ENCODE data around the gene SERPINA4. TPM values are rescaled to one million over a fixed set of nuclear protein-coding genes. Genes with fewer than 3 reads are reported as not detected.
A peak's percentile ranks its signal among the peaks of the same experiment; 100 is the strongest.

SERPINA4 gene
- total and polyA plus RNA-seq, 2 experiments from 2014 or later, result not detected

GRCh38 chr14:94515856-94516255, 45.4 kb upstream of the SERPINA4 start:
- Mint-ChIP-seq H3K36me3 (ENCODE audit: low read depth) (peaks cover 15% of the 10 kb centered on the region), H3K4me1 (peaks cover 12% of the 10 kb centered on the region; the same call in 2 of the 3 replicates), H3K27me3 (ENCODE audit: insufficient read depth, low read depth, poor library complexity) (peaks cover 9% of the 10 kb centered on the region), H3K4me3 (no peak overlapping the region), H3K9me3 (peaks cover 13% of the 10 kb centered on the region), H3K27ac (no peak overlapping the region)
- DNase-seq (ENCODE audit: low spot score), result no peak
- Histone ChIP-seq H3F3A (replicated peaks; ENCODE audit: low read depth) (no peaks in the 10 kb centered on the region), H2AFZ (no peak overlapping the region), H3K79me2 (replicated peaks; ENCODE audit: insufficient read depth) (no peaks in the 10 kb centered on the region), H3K27me3 (ENCODE audit: insufficient read depth) (no peaks in the 10 kb centered on the region), H3K4me1 (ENCODE audit: insufficient read depth) (no peaks in the 10 kb centered on the region; the same call in 1 of the 2 replicates), H4K20me1 (replicated peaks; ENCODE audit: insufficient read depth) (no peaks in the 10 kb centered on the region), H3K9me2 (ENCODE audit: insufficient read depth) (peaks cover 9% of the 10 kb centered on the region), H3K4me3 (no peak overlapping the region), H3K36me3 (ENCODE audit: insufficient read depth) (no peaks in the 10 kb centered on the region), H3K4me2 (no peak overlapping the region), H3K27ac (ENCODE audit: low read depth) (no peak overlapping the region)
- ATAC-seq, result no peak
- TF ChIP-seq ETS1 (IDR thresholded peaks at IDR 0.05) (no peak), JUNB (IDR thresholded peaks at IDR 0.05; ENCODE audit: unreplicated experiment) (no peak), NANOG (IDR thresholded peaks at IDR 0.05; ENCODE audit: borderline replicate concordance) (no peak), CTCF (conservative IDR thresholded peaks at IDR 0.05; ENCODE audit: low read depth in 2 of 2) (no peak), STAT1 (IDR thresholded peaks at IDR 0.05; ENCODE audit: unreplicated experiment) (no peak), ZNF331 (CRISPR knock-in tag; IDR thresholded peaks at IDR 0.05; ENCODE audit: low read depth) (no peak)
- TF ChIP-seq, protein P1, sequence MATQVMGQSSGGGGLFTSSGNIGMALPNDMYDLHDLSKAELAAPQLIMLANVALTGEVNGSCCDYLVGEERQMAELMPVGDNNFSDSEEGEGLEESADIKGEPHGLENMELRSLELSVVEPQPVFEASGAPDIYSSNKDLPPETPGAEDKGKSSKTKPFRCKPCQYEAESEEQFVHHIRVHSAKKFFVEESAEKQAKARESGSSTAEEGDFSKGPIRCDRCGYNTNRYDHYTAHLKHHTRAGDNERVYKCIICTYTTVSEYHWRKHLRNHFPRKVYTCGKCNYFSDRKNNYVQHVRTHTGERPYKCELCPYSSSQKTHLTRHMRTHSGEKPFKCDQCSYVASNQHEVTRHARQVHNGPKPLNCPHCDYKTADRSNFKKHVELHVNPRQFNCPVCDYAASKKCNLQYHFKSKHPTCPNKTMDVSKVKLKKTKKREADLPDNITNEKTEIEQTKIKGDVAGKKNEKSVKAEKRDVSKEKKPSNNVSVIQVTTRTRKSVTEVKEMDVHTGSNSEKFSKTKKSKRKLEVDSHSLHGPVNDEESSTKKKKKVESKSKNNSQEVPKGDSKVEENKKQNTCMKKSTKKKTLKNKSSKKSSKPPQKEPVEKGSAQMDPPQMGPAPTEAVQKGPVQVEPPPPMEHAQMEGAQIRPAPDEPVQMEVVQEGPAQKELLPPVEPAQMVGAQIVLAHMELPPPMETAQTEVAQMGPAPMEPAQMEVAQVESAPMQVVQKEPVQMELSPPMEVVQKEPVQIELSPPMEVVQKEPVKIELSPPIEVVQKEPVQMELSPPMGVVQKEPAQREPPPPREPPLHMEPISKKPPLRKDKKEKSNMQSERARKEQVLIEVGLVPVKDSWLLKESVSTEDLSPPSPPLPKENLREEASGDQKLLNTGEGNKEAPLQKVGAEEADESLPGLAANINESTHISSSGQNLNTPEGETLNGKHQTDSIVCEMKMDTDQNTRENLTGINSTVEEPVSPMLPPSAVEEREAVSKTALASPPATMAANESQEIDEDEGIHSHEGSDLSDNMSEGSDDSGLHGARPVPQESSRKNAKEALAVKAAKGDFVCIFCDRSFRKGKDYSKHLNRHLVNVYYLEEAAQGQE (IDR thresholded peaks at IDR 0.05; ENCODE audit: unreplicated experiment), result no peak

DNA sequence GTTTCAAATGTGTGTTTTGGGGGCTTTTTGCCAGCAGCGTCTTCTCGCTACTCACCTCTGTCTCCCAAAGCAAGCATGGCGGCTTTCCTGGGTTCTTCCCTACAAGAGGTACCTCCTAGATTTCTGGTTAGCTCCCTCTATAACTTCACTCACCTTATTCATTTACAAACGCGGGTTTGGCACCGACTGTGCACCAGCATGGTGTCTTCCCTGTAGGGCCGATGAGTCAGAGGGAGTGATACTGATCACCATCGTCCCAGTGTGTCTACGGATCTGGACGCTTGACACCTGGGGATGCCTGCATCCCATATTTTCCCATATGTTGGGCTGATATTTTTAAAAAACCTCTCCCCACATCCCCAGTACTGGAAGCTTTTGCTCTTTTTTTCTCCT, 44.0 kb upstream of the SERPINA4 start:
- H3K27ac Mint-ChIP-seq, result no peak overlapping the region
- H3K4me1 Mint-ChIP-seq, result peaks cover 12% of the 10 kb centered on the region
- H3K27me3 Mint-ChIP-seq (ENCODE audit: insufficient read depth, low read depth, poor library complexity), result peaks cover 9% of the 10 kb centered on the region
- no peaks in the 10 kb centered on the region; the same call in 1 of the 2 replicates for H3K4me1 ChIP-seq (ENCODE audit: insufficient read depth)
- H3K9me3 Mint-ChIP-seq, result peaks cover 13% of the 10 kb centered on the region
- no peaks in the 10 kb centered on the region for H3K79me2 ChIP-seq (replicated peaks; ENCODE audit: insufficient read depth)
- peaks cover 15% of the 10 kb centered on the region for H3K36me3 Mint-ChIP-seq (ENCODE audit: low read depth)
- no peak overlapping the region for H3K4me3 ChIP-seq
- H3K27ac ChIP-seq (ENCODE audit: low read depth), result no peak overlapping the region
- H3K36me3 ChIP-seq (ENCODE audit: insufficient read depth), result no peaks in the 10 kb centered on the region
- no peaks in the 10 kb centered on the region for H3F3A ChIP-seq (replicated peaks; ENCODE audit: low read depth)
- no peak overlapping the region for H3K4me2 ChIP-seq
- no peaks in the 10 kb centered on the region for H3K27me3 ChIP-seq (ENCODE audit: insufficient read depth)
- H4K20me1 ChIP-seq (replicated peaks; ENCODE audit: insufficient read depth), result no peaks in the 10 kb centered on the region
- DNase-seq (ENCODE audit: low spot score) (no peak), ATAC-seq (peak; percentile 58)
- H2AFZ ChIP-seq, result 0 out of 2 replicates have a peak overlapping the region, but pooled peaks have one; percentile 38
- H3K9me2 ChIP-seq (ENCODE audit: insufficient read depth), result peaks cover 9% of the 10 kb centered on the region
- no peak overlapping the region for H3K4me3 Mint-ChIP-seq
- TF ChIP-seq CTCF (conservative IDR thresholded peaks at IDR 0.05; ENCODE audit: low read depth in 2 of 2) (no peak), POLR2AphosphoS5 (IDR thresholded peaks at IDR 0.05; ENCODE audit: low read depth) (no peak), EZH2phosphoT487 (IDR thresholded peaks at IDR 0.05; ENCODE audit: unreplicated experiment) (no peak)

Measured in GM23338 (cell line).